HG02763 (cell line): Measurements from ENCODE around the gene CPEB1.
A peak's percentile ranks its signal among the peaks of the same experiment; 100 is the strongest.

Experiments used
- ATAC-seq: cut with Tn5 transposase; IDR thresholded peaks from one replicate; pipeline ENCODE4 v1.9.1; 2021; ENCODE audit warnings: mild to moderate bottlenecking, moderate library complexity; ENCODE audit not compliant: unreplicated experiment

The CPEB1 gene

DNA sequence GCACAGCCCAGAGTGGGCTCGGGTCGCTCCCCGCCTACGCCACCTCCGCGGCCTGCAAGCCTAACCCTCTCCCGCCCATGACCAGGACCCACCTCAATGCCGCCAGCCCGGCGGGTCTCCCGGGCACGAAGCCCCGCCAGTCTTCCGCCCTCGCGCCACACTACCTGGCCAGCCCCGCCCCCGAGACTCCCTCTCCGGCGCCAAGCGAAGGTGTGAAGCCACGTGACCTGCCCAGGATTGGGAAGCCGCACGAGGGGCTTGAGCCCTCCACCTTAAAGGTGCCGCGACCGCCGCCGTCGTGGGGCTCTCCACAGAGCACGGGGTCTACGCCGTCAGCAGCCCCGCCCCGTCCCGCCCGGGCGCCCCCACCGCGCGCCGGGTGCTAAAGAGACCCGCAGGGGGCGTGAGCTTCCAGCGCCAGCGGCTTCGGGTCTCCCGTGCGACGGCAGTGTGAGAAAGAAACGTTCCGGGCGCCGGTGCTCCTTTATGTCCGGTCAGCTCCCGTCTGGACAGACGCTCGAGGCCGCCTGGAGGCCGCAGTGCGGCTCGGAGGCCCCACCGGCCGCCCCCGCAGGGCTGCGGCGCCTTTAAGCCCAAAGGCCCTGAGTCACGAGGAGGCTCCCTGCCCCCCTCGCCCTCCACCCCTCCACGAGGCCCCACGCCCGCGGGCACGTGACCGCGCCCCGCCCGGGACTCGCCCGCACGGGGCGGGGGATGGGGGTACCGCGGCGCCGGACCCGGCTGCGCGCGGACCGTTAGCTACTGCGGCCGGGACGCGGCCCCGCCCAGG, at the start of gene CPEB1:
CPEB1 (minus strand) TSS at position 319 of the 790 bp plus-strand sequence. CDS start 18,904 bp downstream, outside the sequence.
- ATAC-seq, result no peak

GRCh38 chr15:82692171-82692570, 45.0 kb upstream of the CPEB1 start:
- ATAC-seq, result no peak

DNA sequence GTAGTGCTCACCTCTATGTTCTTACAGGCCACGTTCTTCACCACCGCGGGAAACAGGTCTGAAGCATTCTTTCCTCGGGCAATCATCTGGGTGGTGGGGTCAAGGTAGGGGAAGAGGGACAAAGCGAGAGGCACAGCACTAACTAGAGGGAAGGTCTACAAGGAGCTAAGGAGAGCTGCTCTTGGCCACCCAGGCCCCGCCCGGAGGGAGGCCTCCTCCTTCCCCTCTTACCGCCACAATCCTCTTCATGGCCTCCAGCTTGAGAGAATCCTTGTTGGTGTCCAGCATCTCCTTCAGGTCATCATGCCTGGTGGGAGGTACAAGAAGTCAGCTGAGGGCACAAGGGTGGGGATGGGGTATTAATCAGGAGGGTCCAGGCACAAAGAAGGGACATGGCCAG, 42.0 kb upstream of the CPEB1 start:
- ATAC-seq, result no peak

DNA sequence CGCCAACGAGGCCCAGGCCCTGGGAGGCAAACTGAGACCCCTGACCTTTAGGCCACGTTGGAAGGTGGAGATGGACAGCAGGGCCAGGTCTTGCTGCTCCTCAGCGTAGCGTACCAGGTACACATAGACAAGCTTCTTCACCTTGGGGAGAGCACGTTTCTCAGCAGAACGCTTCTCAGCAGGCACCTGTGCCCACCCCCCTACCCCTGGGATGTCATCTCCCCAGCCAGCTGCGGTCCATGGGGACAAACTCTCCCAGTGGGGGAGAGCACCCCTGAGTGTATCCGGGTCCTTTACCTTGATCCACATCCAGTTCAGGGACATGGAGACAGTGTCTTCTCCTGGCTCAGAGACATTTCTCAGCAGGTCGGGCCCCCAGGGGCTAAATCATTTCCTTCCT, 41.5 kb upstream of the CPEB1 start:
- ATAC-seq, result no peak

DNA sequence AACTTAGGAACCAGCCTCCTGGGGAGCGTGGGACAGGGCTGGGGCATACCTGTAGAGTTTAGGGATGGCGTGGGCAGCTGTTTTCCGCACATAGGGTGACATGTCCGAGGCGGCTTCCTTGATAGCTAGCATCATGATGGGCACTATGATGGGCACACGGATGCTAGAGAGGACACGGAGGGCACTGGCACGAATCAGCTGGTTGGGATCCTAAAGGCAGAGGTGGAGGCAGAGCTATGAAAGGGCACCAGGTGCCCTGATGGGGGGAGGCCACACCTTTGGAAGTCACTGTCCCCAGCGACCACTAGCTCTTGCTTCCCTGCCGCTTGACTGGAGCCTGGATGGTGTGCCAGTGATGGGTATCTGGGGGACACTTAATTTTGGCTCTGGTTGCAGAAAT, 34.2 kb upstream of the CPEB1 start:
- no peak for ATAC-seq

- ATAC-seq, result peak; percentile 51
These were observed 33.3 kb upstream of the CPEB1 start for GRCh38 chr15:82680200-82681102.

GRCh38 chr15:82679626-82680199, 32.5 kb upstream of the CPEB1 start:
- no peak for ATAC-seq

GRCh38 chr15:82677720-82678323, 30.7 kb upstream of the CPEB1 start:
- ATAC-seq, result no peak

- no peak for ATAC-seq
These were observed 27.7 kb upstream of the CPEB1 start for GRCh38 chr15:82674873-82675272.

GRCh38 chr15:82670699-82671098, 23.5 kb upstream of the CPEB1 start:
- no peak for ATAC-seq

DNA sequence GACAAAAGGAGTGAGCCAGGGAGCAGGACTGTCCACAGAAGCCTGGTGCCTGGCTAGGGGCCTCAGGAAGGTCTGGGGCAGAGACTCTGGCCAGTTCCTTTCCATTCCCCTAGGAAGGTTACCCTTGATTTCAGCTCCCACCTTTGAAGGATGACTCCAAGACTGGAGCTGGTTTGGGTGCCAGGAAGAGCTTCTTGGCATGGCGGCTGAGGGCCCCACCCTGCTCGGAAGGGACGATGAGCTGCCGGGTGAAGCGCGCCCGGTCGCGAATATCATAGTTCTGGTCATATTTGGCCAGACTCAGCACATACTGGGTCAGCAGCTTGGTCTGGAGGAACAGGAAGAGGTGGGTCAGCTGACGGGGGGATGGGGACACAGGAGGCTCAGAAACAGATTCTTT, 19.4 kb upstream of the CPEB1 start:
- no peak for ATAC-seq

GRCh38 chr15:82664021-82664420, 16.9 kb upstream of the CPEB1 start:
- ATAC-seq, result no peak

DNA sequence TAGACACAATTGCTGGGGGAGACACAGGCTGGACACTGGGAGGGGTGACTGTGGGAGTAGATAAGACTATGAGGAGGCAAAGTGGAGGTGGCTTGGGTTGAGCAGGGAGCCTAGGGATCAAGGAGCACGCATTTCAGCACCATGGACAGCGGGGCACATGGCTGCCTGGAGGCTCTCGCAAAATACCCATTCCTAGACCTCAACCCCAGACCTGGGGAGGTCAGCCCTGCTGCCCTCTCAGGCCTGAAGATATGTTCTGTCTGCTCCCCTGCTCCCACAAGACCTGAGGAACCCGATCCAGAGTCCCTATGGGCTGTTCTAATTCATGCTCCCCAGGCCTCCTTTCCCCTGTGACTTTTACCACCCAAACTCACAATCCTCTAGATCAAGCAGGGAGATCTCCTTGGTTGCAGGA, 16.0 kb upstream of the CPEB1 start:
- ATAC-seq, result no peak

GRCh38 chr15:82662641-82663040, 15.5 kb upstream of the CPEB1 start:
- ATAC-seq, result no peak

GRCh38 chr15:82660378-82660777, 13.2 kb upstream of the CPEB1 start:
- no peak for ATAC-seq

- ATAC-seq, result no peak
These were observed 9.6 kb upstream of the CPEB1 start for GRCh38 chr15:82656641-82657266.

DNA sequence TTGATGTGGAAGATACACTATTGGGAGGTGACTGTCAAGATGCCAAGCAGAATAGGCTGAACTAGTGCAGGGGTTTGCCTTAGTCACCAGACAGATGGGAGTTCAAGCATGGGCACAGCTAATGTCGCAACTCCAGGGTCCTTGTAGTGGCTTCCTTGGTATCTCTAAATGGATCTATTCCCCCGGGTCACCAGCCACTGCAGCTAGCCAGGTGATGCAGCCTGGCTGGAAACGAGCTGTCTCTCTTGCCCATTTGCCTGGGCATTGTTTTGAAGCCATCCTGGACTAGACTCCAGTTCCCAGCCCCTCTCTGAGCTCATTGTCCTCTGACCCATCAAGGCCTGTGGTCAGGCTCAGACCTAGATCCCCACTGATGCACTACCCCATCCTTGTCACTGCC, 8.4 kb upstream of the CPEB1 start:
- no peak for ATAC-seq

DNA sequence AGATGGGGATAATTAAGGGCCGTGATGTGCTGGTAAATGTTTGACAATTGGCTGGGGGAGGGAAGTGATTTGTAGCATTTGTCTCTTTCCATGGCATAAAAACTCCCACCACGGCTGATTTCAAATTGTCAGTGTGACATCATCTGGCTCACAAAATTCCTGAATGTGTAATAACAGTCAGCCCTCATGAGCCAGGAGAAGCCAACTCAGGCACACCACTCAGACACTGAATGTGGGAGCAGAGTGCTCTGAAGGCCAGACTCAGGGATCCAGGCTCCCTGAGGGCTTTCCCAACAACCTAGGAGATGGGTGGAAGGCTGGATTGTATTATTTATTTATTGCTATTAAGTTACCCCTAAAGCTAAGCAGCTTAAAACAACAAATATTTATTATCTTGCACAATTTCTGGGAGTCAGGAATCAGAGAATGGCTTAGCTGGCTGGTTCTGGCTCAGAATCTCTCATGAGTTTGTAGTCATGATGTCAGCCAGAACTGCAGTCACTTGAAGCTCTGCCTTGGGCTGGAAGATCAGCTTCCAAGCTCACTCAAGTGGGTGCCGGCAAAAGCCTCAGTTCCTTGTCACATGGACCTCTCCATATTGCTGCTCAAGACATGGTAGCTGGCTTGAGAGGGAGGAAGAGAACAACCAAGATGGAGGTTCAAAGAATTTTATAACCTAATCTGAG, 6.5 kb upstream of the CPEB1 start:
- ATAC-seq, result no peak

GRCh38 chr15:82651708-82652107, 4.5 kb upstream of the CPEB1 start:
- ATAC-seq, result no peak

DNA sequence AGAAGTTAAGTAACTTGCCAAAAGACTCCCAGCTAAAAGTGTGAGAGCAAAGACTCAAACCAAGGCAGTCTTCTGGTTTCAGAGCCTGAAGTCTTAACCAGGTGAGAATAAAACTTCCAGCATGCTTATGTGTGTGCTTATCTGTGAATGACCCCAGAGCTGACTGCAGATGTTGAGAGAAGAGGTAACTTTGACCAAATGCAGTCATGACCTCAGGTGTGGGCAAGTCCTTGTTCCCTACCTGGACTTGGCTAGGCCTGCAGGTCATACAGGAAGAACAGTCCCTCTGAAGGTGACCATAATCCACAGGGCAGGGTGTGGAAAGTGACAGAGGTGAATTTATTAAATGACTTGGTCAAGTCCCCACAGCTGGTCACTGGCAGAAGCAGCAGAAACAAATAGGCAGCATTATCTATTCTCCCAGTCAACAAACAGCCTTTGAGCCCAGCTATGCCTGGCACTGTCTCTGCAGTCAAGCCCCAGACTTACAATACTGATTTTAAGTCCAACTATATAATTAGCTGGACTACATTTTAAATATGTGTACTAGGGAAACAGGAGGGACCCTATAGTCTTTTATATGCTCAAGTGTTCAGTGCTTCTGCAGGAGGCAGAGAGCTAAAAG, 3.0 kb upstream of the CPEB1 start:
- ATAC-seq, result no peak
